NOMO-1 (cell line): Measurements from ENCODE around the gene SERGEF.

Experiments
- DNase-seq, 2 experiments: peaks; one replicate each; lab custom pipeline; 2025; ENCODE audit not compliant: unreplicated experiment in 2 of 2; lab: John Stamatoyannopoulos, UW

The SERGEF gene

GRCh38 chr11:17775035-17775348 lies 237.9 kb downstream of the SERGEF start:
- DNase-seq: no peak

- DNase-seq: no peak
Measured at GRCh38 chr11:17774232-17775034, 238.4 kb downstream of the SERGEF start.

DNA sequence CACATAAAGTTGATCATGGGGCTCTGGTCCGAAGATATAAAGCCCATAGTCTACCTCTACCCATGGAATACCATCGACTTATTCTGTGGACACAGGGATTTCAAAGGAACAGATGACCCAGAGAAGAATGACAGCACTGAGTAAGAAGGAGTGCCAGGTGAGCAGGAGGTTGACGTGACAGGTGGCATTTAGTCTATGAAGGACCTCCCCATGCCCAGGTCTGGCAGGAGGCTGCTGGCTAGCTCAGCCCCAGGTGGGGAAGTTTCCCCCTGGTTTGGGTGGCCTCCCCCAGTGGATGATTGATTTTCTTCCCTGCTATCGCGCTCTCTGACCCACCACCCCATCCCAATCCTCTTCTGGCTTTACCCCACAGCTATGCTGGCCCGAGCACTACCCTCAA lies 239.2 kb downstream of the SERGEF start:
- no peak for DNase-seq

- DNase-seq: no peak
Measured at GRCh38 chr11:17772704-17773600, 239.9 kb downstream of the SERGEF start.

DNA sequence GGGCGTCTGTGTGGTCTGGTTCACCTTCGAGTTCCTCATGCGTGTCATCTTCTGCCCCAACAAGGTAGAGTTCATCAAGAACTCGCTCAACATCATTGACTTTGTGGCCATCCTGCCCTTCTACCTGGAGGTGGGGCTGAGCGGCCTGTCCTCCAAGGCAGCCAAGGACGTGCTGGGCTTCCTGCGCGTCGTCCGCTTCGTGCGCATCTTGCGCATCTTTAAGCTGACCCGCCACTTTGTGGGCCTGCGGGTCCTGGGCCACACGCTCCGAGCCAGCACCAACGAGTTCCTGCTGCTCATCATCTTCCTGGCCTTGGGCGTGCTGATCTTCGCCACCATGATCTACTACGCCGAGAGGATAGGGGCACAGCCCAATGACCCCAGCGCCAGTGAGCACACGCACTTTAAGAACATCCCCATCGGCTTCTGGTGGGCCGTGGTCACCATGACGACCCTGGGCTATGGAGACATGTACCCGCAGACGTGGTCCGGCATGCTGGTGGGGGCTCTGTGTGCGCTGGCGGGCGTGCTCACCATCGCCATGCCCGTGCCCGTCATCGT lies 240.9 kb downstream of the SERGEF start:
- DNase-seq: no peak

- no peak for DNase-seq
Measured at GRCh38 chr11:17771415-17771814, 241.4 kb downstream of the SERGEF start.

- DNase-seq: no peak
Measured at GRCh38 chr11:17770917-17771316, 241.9 kb downstream of the SERGEF start.

DNA sequence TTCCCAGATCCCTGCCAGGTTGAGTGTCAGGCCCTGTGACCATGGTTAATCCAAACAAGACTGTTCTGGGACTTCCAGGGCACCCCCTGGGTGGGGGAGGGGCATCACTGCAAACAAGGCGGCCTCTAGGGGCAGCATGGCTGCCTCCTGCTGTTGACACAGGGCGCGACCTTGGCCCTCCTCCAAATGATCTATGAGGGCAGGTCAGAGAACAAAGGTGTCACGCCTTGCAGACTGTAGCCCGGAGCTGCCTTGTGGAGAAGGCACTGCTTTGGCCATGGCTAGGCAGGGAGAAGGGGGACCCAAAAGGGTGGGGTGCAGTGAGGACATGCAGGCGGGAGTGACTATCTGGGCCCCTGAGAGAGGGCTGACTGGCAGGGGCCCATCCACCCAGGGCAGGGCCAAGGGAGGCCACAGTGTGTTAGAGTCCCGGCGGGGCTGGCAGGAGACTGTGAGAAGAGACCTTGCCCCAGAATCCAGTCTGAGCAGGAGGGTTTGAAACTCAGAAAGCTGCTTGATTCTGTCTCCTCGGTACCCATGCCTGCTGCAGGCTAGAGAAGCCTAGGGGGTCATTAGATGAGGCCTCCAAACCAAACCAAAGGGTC lies 242.7 kb downstream of the SERGEF start:
- no peak for DNase-seq

DNA sequence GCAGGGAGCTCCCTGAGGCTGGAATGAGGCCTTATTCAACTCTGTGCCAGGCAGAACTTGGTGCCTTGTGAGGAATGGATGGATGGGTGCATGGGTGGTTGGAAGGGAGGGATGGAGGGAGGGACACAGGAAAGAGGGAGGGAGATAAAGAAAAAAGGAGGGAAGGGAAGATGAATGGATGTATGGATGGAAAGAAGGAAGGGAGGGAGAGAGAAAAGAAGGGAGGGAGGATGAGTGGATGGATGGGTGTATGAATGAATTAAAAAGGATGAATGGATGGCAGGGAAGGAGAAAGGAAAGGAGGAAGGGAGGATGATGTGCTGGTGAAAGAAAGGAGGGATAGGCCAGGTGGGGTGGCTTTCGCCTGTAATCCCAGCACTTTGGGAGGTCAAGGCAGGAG lies 243.6 kb downstream of the SERGEF start:
- no peak for DNase-seq

- DNase-seq: no peak
Measured at GRCh38 chr11:17768547-17768946, 244.3 kb downstream of the SERGEF start.

- no peak for DNase-seq
Measured at GRCh38 chr11:17767914-17768313, 244.9 kb downstream of the SERGEF start.

GRCh38 chr11:17767301-17767885 lies 245.5 kb downstream of the SERGEF start:
- no peak for DNase-seq

DNA sequence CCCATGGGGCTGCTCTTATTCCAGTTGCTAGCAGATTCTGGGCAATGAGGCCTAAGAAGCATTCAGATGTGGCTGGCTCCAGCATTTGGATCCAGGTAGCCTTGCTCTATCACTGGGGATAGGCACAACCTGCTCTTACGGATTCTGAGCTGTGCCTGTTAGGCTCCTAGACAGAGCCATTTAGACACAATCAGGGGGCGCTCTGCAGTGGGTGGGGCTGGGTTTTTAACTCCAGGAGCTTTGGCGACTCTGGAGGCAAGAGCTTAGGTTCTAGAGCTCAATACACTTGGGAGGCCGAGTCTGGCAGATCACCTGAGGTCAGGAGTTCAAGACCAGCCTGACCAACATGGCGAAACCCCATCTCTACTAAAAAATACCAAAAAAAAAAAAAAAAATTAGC lies 246.3 kb downstream of the SERGEF start:
- no peak for DNase-seq

DNA sequence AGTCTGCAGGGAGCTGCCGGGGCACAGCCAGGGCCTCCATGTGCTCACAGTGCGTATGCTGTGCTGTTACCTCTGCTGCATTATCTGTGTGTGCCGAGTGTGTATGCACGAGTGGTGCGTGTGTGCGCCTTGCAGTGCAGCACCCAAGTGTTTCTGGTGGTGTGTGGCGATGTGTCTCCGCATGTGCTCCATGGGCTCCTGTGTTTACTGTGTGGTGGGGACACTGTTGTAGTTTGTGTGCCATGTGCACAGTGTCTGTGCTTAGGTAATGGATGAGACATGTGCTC lies 246.8 kb downstream of the SERGEF start:
- DNase-seq: no peak

- DNase-seq: no peak
Measured at GRCh38 chr11:17765356-17766072, 247.3 kb downstream of the SERGEF start.

GRCh38 chr11:17764446-17765218 lies 248.2 kb downstream of the SERGEF start:
- DNase-seq: no peak

GRCh38 chr11:17763703-17764102 lies 249.1 kb downstream of the SERGEF start:
- DNase-seq: no peak

DNA sequence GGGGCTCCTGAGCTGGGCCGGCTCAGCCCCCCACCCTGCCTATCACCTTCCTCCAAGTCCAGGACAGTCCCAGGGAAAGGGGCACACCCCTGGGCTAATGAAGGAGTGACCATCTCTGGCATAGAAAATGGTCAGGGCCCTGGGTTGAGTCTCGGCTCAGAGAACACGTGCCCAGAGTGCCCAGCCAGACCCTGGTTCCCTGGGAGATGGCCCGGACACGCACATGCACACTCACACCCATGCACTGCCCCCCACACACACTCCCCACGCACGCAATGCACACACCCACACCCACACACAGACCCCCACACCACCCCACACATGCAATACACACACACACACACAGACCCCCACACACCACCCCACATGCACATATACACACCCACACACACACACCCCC lies 249.6 kb downstream of the SERGEF start:
- DNase-seq: no peak

GRCh38 chr11:17762309-17762974 lies 250.4 kb downstream of the SERGEF start:
- DNase-seq: no peak
